HG03095 (cell line): ENCODE data around the gene B4GALNT3.
"Not testable (repeated sequence)": the region's sequence is repeated elsewhere in the genome, so short reads cannot be mapped to it uniquely, and the experiment has no call there.

Source experiments
- ATAC-seq: cut with Tn5 transposase; IDR thresholded peaks from one replicate; pipeline ENCODE4 v1.9.1; 2021; ENCODE audit warnings: moderate library complexity; ENCODE audit not compliant: unreplicated experiment

The B4GALNT3 gene

DNA sequence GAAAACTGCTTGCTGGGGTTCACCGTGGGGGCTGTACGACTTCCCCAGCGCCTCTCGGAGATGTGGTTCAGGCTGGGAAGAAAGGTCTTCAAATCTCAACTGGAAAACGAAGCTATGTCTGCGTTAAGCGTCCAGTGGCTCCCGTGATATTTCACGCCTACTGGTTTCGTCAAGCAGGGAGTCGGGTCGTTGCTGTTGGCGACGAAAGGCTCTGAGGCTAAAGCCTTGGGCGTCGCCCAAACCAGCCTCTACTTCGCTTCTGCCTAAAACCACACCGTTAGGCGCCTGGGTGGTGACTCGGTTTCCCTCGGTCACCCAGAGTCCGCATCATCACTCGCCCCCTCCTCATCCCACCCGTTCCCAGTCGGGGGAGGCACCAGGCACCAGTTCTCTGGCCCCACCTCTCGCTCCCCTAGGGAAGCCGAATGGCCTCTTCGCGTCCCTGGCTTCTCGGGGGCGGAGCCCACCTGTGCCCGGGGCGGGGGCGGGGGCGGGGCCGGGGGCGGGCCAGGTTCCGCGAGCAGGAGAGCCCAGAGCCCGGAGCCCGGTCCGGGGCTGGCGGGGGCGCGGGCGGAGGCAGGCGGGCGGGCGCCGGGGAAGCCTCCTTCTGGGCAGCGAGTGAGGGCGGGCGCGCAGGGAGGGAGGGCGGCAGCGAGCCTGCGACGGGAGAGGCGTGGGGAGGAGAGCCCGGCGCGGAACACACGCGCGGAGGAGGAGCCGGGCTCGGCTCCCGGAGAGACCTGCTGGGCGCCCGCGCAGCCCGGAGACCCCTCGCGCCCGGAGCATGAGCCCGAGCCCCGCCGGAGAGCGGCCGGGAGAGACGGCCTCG lies at the start of gene B4GALNT3:
Gene B4GALNT3 (plus strand): TSS at position 510 of the 829 bp plus-strand sequence. CDS start 438 bp downstream, outside the sequence.
- ATAC-seq, result no peak

DNA sequence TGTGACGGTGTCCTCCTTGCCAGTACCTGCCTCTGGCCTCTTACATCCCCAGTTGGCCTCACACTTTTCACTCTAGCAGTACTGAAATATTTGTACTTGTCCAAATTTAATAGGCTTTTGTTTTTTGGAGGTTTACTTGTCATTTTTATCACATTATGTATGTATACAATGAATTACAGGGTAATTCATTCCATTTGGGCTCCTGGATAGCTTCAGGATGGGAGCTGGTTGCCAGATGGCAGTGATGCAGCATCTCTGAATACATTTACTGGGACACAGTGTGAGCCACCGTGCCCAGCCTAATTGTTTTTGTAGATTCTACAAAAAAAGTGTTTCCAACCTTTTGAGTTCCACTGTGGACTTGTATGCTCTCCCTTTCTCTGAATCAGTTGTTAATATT lies 44.9 kb upstream of the B4GALNT3 start:
- ATAC-seq, result no peak

DNA sequence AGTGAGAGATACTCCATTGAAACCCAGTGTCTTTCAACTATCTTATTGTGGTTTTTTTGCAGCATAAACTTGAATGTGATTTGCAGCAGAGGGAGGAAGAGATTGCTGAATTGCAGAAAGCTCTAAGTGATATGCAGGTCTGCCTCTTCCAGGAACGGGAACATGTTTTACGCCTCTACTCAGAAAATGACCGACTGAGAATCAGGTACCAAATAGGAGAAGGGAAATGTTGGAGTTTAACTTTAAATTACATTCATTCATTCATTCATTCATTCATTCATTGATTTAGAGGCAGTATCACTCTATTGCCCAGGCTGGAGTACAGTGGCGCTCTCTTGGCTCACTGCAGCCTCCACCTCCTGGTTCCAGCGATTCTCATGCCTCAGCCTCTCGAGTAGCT lies 41.3 kb upstream of the B4GALNT3 start:
- no peak for ATAC-seq

DNA sequence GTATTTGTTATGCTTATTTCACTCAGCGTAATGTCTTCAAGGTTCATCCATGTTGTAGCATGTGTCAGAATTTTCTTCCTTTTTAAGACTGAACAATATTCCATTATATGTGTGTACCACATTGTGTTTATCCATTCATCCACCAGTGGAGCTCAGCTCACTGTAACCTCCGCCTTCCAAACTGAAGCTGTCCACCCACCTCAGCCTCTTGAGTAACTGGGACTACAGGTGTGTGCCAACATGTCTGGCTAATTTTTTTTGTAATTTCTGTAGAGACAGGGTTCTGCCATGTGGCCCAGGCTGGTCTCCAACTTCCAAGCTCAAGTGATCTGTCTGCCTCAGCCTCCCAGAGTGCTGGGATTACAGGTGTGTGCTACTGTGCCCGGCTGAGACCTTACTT lies 37.2 kb upstream of the B4GALNT3 start:
- ATAC-seq, result no peak

- ATAC-seq, result not testable (repeated sequence)
Measured at GRCh38 chr12:435737-436136, 24.0 kb upstream of the B4GALNT3 start.

DNA sequence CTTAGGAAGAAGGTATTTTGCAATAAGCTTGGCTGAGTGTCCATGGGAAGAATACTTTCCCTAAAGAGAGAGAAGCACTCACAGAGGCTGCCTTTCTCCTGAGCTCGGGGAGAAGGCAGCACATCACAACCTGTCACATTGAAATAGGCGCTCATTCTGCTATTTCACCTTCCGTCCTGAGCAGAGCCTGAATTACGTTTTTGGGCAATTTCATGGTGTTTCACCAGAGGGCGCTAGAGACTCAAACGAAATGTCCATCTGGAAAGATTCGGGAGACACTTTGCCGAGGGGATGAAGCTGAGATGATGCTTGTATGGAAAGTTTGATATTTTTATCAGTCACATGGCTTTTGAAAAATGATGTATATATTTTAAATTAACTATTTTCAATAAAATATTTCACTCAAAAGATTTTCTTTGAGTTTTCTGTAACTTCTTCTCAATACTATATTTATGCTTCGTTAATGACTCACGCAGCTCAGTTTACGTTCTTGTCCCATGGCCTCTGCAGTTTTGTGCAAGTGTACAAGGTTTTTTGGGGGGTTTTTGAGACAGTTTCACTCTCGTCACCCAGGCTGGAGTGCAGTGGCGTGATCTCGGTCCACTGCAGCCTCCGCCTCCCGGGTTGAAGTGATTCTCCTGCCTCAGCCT lies 17.4 kb upstream of the B4GALNT3 start:
- no peak for ATAC-seq

- ATAC-seq, result no peak
Measured at GRCh38 chr12:447141-447540, 12.6 kb upstream of the B4GALNT3 start.

DNA sequence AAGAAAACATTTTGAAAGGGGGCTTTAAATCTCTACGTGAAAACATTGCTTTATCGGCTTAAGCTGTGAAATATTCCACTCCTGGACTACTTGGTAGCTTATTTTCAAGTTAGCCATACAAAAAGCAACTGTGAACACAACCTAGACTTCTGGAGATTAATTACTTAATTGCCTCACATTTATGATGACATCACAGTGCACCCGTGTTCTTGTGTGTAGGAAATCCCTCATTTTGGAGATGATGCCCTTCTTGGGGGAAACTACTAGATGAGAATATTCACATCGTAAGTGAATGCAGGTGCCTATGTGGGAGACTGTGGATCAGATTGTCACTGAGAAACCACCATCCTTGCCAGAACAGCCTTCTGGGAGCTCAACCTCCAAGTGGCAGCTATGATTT lies 10.5 kb upstream of the B4GALNT3 start:
- no peak for ATAC-seq

DNA sequence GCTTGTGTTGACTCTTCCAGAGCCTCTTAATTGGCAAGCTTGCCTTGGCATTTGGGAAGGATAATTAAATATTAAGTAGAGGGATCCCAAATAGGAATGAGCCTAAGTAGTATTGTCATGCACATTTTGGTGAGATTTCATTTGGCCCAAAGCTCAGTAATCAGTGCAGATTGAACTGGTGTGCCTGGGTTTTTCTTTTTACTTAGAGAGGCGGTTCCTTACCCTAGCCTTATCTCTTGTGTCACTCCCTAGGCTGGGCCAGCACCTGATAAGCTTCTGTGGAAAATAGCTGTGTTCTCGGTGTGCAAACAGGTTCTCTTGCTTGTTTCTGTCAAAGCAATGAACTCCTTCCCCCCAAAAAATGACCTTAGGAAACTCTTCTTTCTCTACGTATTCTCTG lies 9.3 kb upstream of the B4GALNT3 start:
- ATAC-seq, result no peak

- no peak for ATAC-seq
Measured at GRCh38 chr12:452667-453210, 7.0 kb upstream of the B4GALNT3 start.

GRCh38 chr12:454833-455232 lies 4.9 kb upstream of the B4GALNT3 start:
- no peak for ATAC-seq

- no peak for ATAC-seq
Measured at GRCh38 chr12:455821-456220, 3.9 kb upstream of the B4GALNT3 start.

- ATAC-seq, result no peak
Measured at GRCh38 chr12:457676-458075, 2.1 kb upstream of the B4GALNT3 start.

DNA sequence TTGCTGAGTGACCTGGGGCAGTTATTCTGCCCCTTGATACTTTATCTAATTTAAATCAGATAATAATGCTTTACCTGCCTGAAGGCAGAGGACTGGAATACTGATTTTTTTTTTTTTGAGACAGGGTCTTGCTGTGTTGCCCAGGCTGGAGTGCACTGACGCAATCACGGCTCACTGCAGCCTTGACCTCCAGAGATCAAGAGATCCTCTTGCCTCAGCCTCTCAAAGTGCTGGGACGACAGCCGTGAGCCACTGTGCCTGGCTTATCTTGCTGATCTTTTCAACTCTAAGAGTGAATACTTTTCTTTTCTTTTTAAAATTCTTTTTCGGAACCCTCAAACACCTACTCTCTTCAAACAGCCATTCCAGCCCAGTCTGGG lies 699 bp upstream of the B4GALNT3 start:
- no peak for ATAC-seq

- ATAC-seq, result no peak
Measured at GRCh38 chr12:460261-461230, 807 bp downstream of the B4GALNT3 start.

DNA sequence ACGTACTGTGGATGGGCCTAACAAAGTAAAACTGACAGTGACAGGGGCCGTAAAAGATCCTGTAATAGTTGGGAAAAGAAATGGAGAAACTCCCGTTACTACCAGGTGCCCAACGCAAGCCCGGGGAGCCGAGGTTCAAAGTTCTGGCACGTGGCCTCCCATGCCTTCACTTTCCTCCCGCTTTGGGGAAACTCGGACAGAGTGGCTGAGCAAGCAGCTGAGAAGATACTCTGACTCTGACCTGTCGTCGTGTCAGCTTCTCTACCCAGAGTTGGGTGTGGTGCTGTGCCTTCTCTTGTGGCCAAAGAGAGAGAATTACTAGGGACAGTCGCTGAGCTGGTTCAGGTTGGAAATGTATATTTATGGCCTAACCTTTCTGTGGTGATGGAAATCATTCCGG lies 1.7 kb downstream of the B4GALNT3 start:
- ATAC-seq, result no peak

- no peak for ATAC-seq
Measured at GRCh38 chr12:462936-463705, 3.4 kb downstream of the B4GALNT3 start.

- no peak for ATAC-seq
Measured at GRCh38 chr12:464484-465267, 4.9 kb downstream of the B4GALNT3 start.

DNA sequence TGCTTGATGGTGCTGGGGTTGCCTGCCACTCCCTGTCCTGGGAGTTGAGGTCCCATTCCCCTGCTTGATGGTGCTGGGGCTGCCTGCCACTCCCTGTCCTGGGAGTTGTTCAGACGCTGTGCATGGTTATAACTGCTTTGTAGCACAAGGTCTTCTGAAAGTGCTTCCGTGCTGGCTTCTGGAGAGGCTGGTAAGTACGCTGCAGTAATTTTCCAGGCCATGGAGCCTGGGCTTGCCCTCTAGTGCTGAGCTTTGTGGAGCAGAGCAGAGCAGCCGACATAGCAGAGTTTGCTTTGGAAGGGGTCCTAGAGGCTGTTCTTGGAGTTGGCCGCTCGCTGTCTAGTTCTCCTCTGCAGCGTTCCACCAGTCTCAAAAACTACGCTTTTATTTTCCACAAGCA lies 6.3 kb downstream of the B4GALNT3 start:
- no peak for ATAC-seq

DNA sequence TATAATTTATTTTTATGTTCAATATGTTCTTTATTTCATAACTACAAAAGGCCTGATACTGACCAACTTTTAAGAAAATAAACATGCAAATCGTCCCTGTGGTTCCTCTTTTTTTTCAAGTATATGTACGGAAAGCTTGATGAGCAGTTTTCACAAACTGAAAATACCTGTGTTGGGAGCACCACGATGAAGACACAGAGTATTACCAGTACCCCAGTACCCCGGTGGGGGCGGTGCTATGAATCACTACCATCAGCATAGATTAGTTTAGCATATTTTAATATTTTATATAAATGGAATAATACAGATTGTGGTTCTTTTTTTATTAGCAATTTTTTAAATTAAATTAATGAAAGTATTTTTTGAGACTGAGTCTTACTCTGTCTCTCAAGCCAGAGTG lies 7.0 kb downstream of the B4GALNT3 start:
- no peak for ATAC-seq
